ENCODE results near the gene PFN1. TPM values are rescaled to one million over a fixed set of nuclear protein-coding genes. Genes with fewer than 3 reads are reported as not detected.

The PFN1 gene
- total and polyA plus RNA-seq, 4 experiments from 2014 or later, result 560 to 2,605 (median 1,406) TPM

DNA sequence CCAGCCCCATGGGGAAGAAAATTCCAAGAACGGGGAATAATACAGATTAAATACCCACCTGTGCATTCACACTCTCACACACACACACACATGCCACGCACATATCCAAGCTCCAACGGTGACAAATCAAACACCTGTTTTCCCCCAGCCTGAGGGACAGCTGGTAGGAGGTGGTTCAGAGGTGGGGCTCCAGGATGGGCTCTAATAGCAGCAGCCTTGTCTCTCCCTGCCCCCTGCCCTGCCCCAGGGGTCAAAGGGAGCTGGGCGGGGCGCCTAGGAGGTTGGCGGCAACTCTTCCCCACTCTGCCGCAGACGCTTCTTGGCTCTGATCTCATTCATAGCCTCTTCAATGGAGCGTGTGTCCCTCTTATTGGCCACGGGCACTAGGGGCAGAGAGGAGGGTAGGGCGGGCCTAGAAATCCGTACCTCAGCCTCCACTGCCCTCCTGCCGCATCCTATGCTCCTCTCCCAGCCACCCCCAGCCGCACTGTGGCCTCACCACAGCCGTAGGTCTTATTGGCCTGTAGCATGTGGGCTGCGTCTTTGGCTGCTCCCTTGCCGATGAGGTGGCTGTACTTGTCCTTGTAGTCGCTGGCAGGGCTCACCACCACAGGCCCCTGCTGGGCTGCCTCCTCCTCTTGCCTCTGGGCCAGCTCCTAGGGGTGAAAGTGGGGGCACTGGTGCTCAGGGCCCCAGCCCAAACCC lies 11.1 kb upstream of the PFN1 start:
- no peaks in the 10 kb centered on the region for H3K9me3 Mint-ChIP-seq
- ChIA-PET CTCF (ENCODE audit: partially characterized antibody) (interaction anchor here (5.0 kb wide), 1 partner anchor 8 kb away, joined by 22 read pairs; the partner anchor contains the start of gene SPAG7), POLR2A (ENCODE audit: partially characterized antibody) (interaction anchor here (27.9 kb wide), 1 partner anchor 13 kb away, joined by 973 read pairs; the partner anchor contains the start of genes ENO3, PFN1, RNF167 and SLC25A11)
- no peaks in the 10 kb centered on the region for H3K27me3 Mint-ChIP-seq
- H3K27ac Mint-ChIP-seq, result no peak overlapping the region
- no peak overlapping the region for H3K4me3 Mint-ChIP-seq
- no peak for DNase-seq
- no peaks in the 10 kb centered on the region for H3K4me1 ChIP-seq (ENCODE audit: insufficient read depth, low read length)
- H3K27ac ChIP-seq (ENCODE audit: low read depth, low read length), result no peak overlapping the region
- no peaks in the 10 kb centered on the region for H3K27me3 ChIP-seq (ENCODE audit: insufficient read depth, low read length)
- peaks cover 16% of the 10 kb centered on the region for H3K36me3 ChIP-seq (ENCODE audit: insufficient read depth, low read length)
- H3K4me3 ChIP-seq (ENCODE audit: low read length in 2 of 2), result no peak overlapping the region
- intact Hi-C loops (cut with micrococcal nuclease), result no loop called here
- H3K36me3 Mint-ChIP-seq, result peaks cover 10 to 17% of the 10 kb centered on the region in 2 donors
- H3K9me3 ChIP-seq (ENCODE audit: control insufficient read depth in 1 of 2, low read length in 2 of 2), result no peaks in the 10 kb centered on the region
- peaks cover 6 to 14% (median 7%) of the 10 kb centered on the region in 4 donors for H3K4me1 Mint-ChIP-seq

DNA sequence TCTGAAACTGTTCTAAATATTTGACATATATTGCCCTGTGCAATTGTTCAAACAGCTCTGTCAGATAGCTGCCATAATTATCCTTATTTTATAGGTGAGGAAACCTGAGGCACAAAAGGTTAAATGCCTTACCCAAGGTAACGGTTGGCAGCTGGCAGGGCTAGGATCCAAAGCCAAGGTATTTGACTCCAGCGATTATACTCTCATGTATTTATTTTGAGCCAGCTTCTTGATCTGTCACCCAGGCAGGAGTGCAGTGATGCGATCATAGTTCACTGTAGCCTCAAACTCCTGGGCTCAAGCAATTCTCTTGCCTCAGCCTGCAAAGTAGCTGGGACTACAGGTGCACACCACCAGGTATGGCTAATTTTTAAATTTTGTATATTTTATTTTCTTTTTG lies 9.8 kb upstream of the PFN1 start:
- no peak overlapping the region for H3K27ac Mint-ChIP-seq
- peaks cover 16% of the 10 kb centered on the region for H3K36me3 ChIP-seq (ENCODE audit: insufficient read depth, low read length)
- no peaks in the 10 kb centered on the region for H3K4me1 ChIP-seq (ENCODE audit: insufficient read depth, low read length)
- no peak overlapping the region for H3K4me3 ChIP-seq (ENCODE audit: low read length in 2 of 2)
- peaks cover 10 to 17% of the 10 kb centered on the region in 2 donors for H3K36me3 Mint-ChIP-seq
- H3K27me3 Mint-ChIP-seq, result no peaks in the 10 kb centered on the region
- H3K9me3 Mint-ChIP-seq, result no peaks in the 10 kb centered on the region
- H3K4me3 Mint-ChIP-seq, result no peak overlapping the region
- CTCF ChIA-PET (ENCODE audit: partially characterized antibody), result interaction anchor here (1.2 to 5.1 kb wide), 5 partner anchors 9 to 55 kb away, joined by 3 to 33 read pairs (median 5); partner anchors contain the start of genes RNF167, SLC25A11 and SPAG7
- H3K9me3 ChIP-seq (ENCODE audit: control insufficient read depth in 1 of 2, low read length in 2 of 2), result no peaks in the 10 kb centered on the region
- H3K4me1 Mint-ChIP-seq, result peaks cover 4 to 14% (median 10%) of the 10 kb centered on the region in 4 donors
- intact Hi-C loops (cut with micrococcal nuclease), result no loop called here
- H3K27ac ChIP-seq (ENCODE audit: low read depth, low read length), result no peak overlapping the region
- POLR2A ChIA-PET (ENCODE audit: partially characterized antibody), result interaction anchor here (25.3 to 27.9 kb wide), 2 partner anchors 10 to 12 kb away, joined by 973 read pairs; partner anchors contain the start of genes ENO3, PFN1, RNF167 and SLC25A11
- no peak for DNase-seq
- no peaks in the 10 kb centered on the region for H3K27me3 ChIP-seq (ENCODE audit: insufficient read depth, low read length)

DNA sequence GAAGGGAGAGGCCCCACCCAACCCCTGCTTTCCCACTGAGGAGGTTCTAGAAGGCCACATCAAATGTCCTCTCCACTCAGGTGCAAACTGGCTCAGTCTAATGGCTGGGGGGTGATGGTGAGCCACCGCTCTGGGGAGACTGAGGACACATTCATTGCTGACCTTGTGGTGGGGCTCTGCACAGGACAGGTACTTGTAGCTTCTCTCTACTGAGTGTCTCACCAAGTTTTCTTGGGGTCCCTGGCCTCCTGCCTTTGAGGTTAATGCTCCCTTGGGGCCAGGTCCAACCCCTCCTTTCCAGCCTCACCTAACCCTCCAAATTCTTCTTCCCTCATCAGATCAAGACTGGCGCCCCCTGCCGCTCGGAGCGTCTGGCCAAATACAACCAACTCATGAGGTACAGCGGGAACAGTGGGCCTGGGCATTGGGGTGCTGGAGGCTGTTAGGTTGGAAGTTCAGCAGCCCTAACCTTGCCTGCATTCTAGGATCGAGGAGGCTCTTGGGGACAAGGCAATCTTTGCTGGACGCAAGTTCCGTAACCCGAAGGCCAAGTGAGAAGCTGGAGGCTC lies 8.2 kb upstream of the PFN1 start:
- Mint-ChIP-seq H3K27me3 (no peaks in the 10 kb centered on the region), H3K4me1 (peaks cover 4 to 17% (median 10%) of the 10 kb centered on the region in 4 donors), H3K9me3 (no peaks in the 10 kb centered on the region), H3K27ac (peak overlapping the region in 1 of 7 donors; percentile 50), H3K4me3 (no peak overlapping the region), H3K36me3 (peaks cover 10 to 16% of the 10 kb centered on the region in 2 donors)
- DNase-seq, result peak in 2 of 5 donors; percentile 29 to 35
- Histone ChIP-seq H3K4me1 (ENCODE audit: insufficient read depth, low read length) (no peaks in the 10 kb centered on the region), H3K9me3 (ENCODE audit: control insufficient read depth in 1 of 2, low read length in 2 of 2) (no peaks in the 10 kb centered on the region), H3K27me3 (ENCODE audit: insufficient read depth, low read length) (no peaks in the 10 kb centered on the region), H3K27ac (ENCODE audit: low read depth, low read length) (no peak overlapping the region), H3K36me3 (ENCODE audit: insufficient read depth, low read length) (peaks cover 16% of the 10 kb centered on the region), H3K4me3 (ENCODE audit: low read length in 2 of 2) (no peak overlapping the region)
- intact Hi-C loops (cut with micrococcal nuclease), result loop anchor here (1.0 kb wide), 1 partner anchor 47 kb away; no protein-coding TSS in a partner anchor
- ChIA-PET CTCF (ENCODE audit: partially characterized antibody) (interaction anchor here (0.8 to 5.1 kb wide), 5 partner anchors 11 to 53 kb away, joined by 3 to 33 read pairs (median 4); partner anchors contain the start of gene SPAG7), POLR2A (ENCODE audit: partially characterized antibody) (interaction anchor here (0.9 to 27.9 kb wide), 3 partner anchors 11 to 50 kb away, joined by 3 to 973 read pairs (median 973); partner anchors contain the start of genes ENO3, PFN1, RNF167 and SLC25A11)

DNA sequence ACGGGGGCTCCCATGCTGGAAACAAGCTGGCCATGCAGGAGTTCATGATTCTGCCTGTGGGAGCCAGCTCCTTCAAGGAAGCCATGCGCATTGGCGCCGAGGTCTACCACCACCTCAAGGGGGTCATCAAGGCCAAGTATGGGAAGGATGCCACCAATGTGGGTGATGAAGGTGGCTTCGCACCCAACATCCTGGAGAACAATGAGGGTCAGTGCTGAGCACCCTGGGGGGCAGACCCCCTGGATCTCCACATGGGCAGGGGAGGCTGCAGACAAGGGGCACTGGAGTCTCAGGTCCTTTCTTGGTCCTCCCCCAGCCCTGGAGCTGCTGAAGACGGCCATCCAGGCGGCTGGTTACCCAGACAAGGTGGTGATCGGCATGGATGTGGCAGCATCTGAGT lies 6.8 kb upstream of the PFN1 start:
- POLR2A ChIA-PET (ENCODE audit: partially characterized antibody), result interaction anchor here (1.2 to 27.9 kb wide), 3 partner anchors 9 to 46 kb away, joined by 3 to 973 read pairs (median 973); partner anchors contain the start of genes ENO3, PFN1, RNF167 and SLC25A11
- H3K27me3 ChIP-seq (ENCODE audit: insufficient read depth, low read length), result no peaks in the 10 kb centered on the region

DNA sequence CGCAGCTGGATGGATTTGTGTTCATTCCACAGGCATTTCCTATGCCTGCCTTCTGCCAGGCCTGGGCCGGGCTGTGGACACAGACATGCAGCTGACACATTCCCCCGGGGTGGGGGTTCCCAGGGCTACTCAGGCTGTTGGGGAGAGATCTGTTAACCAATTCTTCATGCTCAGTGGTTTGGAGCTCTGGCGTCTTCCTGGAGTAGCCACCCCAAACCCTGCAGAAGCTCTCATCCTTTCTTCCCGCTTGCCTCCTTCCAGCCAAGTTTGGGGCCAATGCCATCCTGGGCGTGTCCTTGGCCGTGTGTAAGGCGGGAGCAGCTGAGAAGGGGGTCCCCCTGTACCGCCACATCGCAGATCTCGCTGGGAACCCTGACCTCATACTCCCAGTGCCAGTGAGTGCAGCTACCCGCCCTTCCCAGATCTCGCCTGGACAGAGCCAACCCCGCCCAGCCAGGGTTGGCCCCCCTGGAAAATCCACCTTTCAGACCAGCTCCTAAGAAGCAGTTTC lies 5.2 kb upstream of the PFN1 start:
- intact Hi-C loops (cut with micrococcal nuclease), result no loop called here
- no peak for DNase-seq
- POLR2A ChIA-PET (ENCODE audit: partially characterized antibody), result interaction anchor here (0.8 to 25.3 kb wide), 5 partner anchors 9 to 44 kb away, joined by 3 to 973 read pairs (median 7); partner anchors contain the start of genes CAMTA2, RNF167, SLC25A11 and SPAG7
- Mint-ChIP-seq H3K36me3 (peaks cover 0 to 8% of the 10 kb centered on the region in 2 donors), H3K27ac (peak overlapping the region in 2 of 7 donors; percentile 29 to 61), H3K4me3 (no peak overlapping the region), H3K4me1 (peaks cover 6 to 36% (median 20%) of the 10 kb centered on the region in 4 donors), H3K9me3 (peaks cover 0 to 2% (median 0%) of the 10 kb centered on the region in 8 donors), H3K27me3 (no peaks in the 10 kb centered on the region)
- CTCF ChIA-PET (ENCODE audit: partially characterized antibody), result interaction anchor here (0.6 to 5.1 kb wide), 2 partner anchors 44 to 52 kb away, joined by 3 to 33 read pairs; no protein-coding TSS in a partner anchor
- Histone ChIP-seq H3K9me3 (ENCODE audit: control insufficient read depth in 1 of 2, low read length in 2 of 2) (no peaks in the 10 kb centered on the region), H3K27ac (ENCODE audit: low read depth, low read length) (no peak overlapping the region), H3K4me3 (ENCODE audit: low read length in 2 of 2) (no peak overlapping the region), H3K4me1 (ENCODE audit: insufficient read depth, low read length) (peaks cover 13% of the 10 kb centered on the region), H3K27me3 (ENCODE audit: insufficient read depth, low read length) (no peaks in the 10 kb centered on the region), H3K36me3 (ENCODE audit: insufficient read depth, low read length) (no peaks in the 10 kb centered on the region)

More for the DNA sequence above, 6.8 kb upstream of the PFN1 start:
- peaks cover 6 to 32% (median 17%) of the 10 kb centered on the region in 4 donors for H3K4me1 Mint-ChIP-seq
- no peak for DNase-seq
- Histone ChIP-seq H3K9me3 (ENCODE audit: control insufficient read depth in 1 of 2, low read length in 2 of 2) (no peaks in the 10 kb centered on the region), H3K27ac (ENCODE audit: low read depth, low read length) (no peak overlapping the region), H3K4me3 (ENCODE audit: low read length in 2 of 2) (no peak overlapping the region), H3K36me3 (ENCODE audit: insufficient read depth, low read length) (peaks cover 10% of the 10 kb centered on the region), H3K4me1 (ENCODE audit: insufficient read depth, low read length) (peaks cover 13% of the 10 kb centered on the region)
- H3K27me3 Mint-ChIP-seq, result no peaks in the 10 kb centered on the region
- H3K27ac Mint-ChIP-seq, result no peak overlapping the region
- no peaks in the 10 kb centered on the region for H3K9me3 Mint-ChIP-seq
- no peak overlapping the region for H3K4me3 Mint-ChIP-seq
- intact Hi-C loops (cut with micrococcal nuclease), result no loop called here
- H3K36me3 Mint-ChIP-seq, result peaks cover 2 to 8% of the 10 kb centered on the region in 2 donors
- CTCF ChIA-PET (ENCODE audit: partially characterized antibody), result interaction anchor here (0.6 to 5.1 kb wide), 5 partner anchors 12 to 697 kb away, joined by 3 to 33 read pairs (median 5); partner anchors contain the start of genes RNF167, SLC25A11 and SPAG7

DNA sequence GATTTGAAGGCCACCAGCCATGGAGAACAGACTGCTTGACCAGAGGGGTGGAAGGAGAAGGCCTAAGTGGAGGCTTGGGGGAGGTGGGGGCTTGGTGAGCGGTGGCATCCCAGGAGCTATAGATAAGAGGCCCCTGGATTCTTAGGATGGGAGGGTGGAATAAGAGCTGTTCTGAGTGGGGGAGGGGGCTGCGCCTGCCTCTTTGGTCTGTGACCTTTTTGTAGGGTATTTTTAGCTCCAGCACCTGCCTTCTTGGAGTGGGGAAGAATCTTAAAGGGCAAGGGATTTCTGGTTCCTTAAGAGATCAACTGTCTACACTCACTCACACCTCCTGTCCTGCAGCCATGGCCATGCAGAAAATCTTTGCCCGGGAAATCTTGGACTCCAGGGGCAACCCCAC lies 3.2 kb upstream of the PFN1 start:
- H3K4me1 Mint-ChIP-seq, result peaks cover 6 to 45% (median 20%) of the 10 kb centered on the region in 4 donors
- H3K27ac ChIP-seq (ENCODE audit: low read depth, low read length), result no peak overlapping the region
- peaks cover 17% of the 10 kb centered on the region for H3K4me1 ChIP-seq (ENCODE audit: insufficient read depth, low read length)
- POLR2A ChIA-PET (ENCODE audit: partially characterized antibody), result interaction anchor here (8.0 to 25.3 kb wide), 2 partner anchors 12 to 17 kb away, joined by 215 to 973 read pairs; partner anchors contain the start of genes RNF167, SLC25A11 and SPAG7
- peaks cover 0 to 2% (median 0%) of the 10 kb centered on the region in 8 donors for H3K9me3 Mint-ChIP-seq
- H3K4me3 Mint-ChIP-seq, result peak overlapping the region in 7 of 8 donors; percentile 3 to 84 (median 20)
- intact Hi-C loops (cut with micrococcal nuclease), result no loop called here
- peak overlapping the region in 4 of 7 donors; percentile 37 to 92 (median 56) for H3K27ac Mint-ChIP-seq
- H3K4me3 ChIP-seq (ENCODE audit: low read length in 2 of 2), result no peak overlapping the region
- CTCF ChIA-PET (ENCODE audit: partially characterized antibody), result interaction anchor here (0.6 to 3.1 kb wide), 6 partner anchors 11 to 84 kb away, joined by 3 to 11 read pairs (median 6); partner anchors contain the start of genes RNF167 and SPAG7
- H3K36me3 Mint-ChIP-seq, result peaks cover 9 to 16% of the 10 kb centered on the region in 2 donors
- H3K27me3 Mint-ChIP-seq, result no peaks in the 10 kb centered on the region
- no peaks in the 10 kb centered on the region for H3K27me3 ChIP-seq (ENCODE audit: insufficient read depth, low read length)
- H3K36me3 ChIP-seq (ENCODE audit: insufficient read depth, low read length), result peaks cover 10% of the 10 kb centered on the region
- H3K9me3 ChIP-seq (ENCODE audit: control insufficient read depth in 1 of 2, low read length in 2 of 2), result no peaks in the 10 kb centered on the region
- DNase-seq, result no peak

All from CD4-positive, alpha-beta memory T cell (primary cell).